ENCODE measurements around the gene HSPBP1.

HSPBP1 gene

DNA sequence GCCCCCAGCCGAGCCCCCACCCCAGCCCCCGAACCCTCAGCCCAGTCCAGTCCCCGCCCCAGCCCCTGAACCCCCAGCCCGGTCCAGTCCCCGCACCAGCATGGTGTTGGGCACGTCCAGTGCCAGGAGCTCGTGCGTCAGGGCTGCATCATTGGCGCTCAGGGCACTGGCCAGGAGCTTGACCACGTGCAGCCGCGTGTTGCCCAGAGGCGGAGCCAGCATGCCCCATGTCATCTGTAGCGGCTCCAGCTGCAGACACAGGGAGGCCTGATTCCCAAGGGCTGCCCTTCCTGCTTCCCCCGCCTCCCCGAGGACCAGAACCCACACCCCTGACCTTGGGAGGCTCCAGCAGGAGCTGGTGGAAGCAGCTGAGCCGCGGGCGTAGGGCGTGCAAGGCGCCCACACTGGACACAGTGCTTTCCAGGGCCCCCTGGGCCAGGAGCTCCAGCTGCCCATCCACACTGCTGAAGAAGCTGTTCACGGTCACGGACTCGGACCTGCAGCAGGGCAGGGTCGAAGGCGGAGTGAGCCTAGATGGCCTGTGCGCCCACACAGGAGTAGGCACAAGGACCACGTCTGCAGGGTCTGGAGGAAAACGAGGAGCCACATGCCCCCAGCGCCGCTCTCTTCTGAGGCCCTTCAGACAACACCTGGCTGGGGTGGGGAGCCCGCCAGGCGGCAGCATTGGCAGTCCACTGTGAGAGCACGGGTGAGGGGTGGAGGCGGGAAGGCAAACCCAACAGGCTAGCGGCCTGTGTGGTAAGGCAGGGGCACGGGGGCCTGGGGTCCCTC lies 38.6 kb downstream of the HSPBP1 start:
- no peak for DNase-seq (ENCODE audit: low read depth in 1 of 2, low spot score in 1 of 2)
- H3K4me3 ChIP-seq (replicated peaks; ENCODE audit: insufficient read depth, low read length) = no peak overlapping the region
- no peaks in the 10 kb centered on the region for H3K27me3 ChIP-seq (ENCODE audit: insufficient read depth, poor library complexity, severe bottlenecking)
- TF ChIP-seq, protein P1, sequence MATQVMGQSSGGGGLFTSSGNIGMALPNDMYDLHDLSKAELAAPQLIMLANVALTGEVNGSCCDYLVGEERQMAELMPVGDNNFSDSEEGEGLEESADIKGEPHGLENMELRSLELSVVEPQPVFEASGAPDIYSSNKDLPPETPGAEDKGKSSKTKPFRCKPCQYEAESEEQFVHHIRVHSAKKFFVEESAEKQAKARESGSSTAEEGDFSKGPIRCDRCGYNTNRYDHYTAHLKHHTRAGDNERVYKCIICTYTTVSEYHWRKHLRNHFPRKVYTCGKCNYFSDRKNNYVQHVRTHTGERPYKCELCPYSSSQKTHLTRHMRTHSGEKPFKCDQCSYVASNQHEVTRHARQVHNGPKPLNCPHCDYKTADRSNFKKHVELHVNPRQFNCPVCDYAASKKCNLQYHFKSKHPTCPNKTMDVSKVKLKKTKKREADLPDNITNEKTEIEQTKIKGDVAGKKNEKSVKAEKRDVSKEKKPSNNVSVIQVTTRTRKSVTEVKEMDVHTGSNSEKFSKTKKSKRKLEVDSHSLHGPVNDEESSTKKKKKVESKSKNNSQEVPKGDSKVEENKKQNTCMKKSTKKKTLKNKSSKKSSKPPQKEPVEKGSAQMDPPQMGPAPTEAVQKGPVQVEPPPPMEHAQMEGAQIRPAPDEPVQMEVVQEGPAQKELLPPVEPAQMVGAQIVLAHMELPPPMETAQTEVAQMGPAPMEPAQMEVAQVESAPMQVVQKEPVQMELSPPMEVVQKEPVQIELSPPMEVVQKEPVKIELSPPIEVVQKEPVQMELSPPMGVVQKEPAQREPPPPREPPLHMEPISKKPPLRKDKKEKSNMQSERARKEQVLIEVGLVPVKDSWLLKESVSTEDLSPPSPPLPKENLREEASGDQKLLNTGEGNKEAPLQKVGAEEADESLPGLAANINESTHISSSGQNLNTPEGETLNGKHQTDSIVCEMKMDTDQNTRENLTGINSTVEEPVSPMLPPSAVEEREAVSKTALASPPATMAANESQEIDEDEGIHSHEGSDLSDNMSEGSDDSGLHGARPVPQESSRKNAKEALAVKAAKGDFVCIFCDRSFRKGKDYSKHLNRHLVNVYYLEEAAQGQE (IDR thresholded peaks at IDR 0.05; ENCODE audit: insufficient replicate concordance, low read depth) = no peak
- TF ChIP-seq, protein P2, sequence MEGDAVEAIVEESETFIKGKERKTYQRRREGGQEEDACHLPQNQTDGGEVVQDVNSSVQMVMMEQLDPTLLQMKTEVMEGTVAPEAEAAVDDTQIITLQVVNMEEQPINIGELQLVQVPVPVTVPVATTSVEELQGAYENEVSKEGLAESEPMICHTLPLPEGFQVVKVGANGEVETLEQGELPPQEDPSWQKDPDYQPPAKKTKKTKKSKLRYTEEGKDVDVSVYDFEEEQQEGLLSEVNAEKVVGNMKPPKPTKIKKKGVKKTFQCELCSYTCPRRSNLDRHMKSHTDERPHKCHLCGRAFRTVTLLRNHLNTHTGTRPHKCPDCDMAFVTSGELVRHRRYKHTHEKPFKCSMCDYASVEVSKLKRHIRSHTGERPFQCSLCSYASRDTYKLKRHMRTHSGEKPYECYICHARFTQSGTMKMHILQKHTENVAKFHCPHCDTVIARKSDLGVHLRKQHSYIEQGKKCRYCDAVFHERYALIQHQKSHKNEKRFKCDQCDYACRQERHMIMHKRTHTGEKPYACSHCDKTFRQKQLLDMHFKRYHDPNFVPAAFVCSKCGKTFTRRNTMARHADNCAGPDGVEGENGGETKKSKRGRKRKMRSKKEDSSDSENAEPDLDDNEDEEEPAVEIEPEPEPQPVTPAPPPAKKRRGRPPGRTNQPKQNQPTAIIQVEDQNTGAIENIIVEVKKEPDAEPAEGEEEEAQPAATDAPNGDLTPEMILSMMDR (IDR thresholded peaks at IDR 0.05; ENCODE audit: insufficient read depth, low read length) = no peak
- TF ChIP-seq SPI1 (IDR thresholded peaks at IDR 0.05; ENCODE audit: borderline replicate concordance, low read depth) (no peak), GABPA (IDR thresholded peaks at IDR 0.05; ENCODE audit: low read depth) (no peak), POLR2AphosphoS5 (IDR thresholded peaks at IDR 0.05; ENCODE audit: low read depth) (no peak)
- H3K27ac ChIP-seq (replicated peaks) = no peak overlapping the region

DNA sequence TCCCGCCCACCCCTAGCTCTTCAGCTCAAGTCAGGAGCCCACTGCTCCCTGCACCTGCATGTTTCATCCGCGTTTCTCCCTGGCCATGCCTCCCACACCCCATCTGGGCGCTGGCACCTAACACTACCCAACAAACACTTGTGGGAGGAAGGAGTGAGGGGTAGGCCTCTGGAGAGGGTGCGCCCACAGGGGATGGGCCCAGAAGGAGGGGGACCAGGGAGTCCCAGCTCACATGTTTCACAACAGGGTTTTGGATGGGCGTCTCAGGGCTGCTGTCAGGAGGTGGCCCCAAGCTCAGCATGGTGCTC lies 39.2 kb downstream of the HSPBP1 start:
- H3K27me3 ChIP-seq (ENCODE audit: insufficient read depth, poor library complexity, severe bottlenecking) = no peaks in the 10 kb centered on the region
- no peak for DNase-seq (ENCODE audit: low read depth in 1 of 2, low spot score in 1 of 2)
- no peak overlapping the region for H3K27ac ChIP-seq (replicated peaks)
- H3K4me3 ChIP-seq (replicated peaks; ENCODE audit: insufficient read depth, low read length) = no peak overlapping the region
- TF ChIP-seq SPI1 (IDR thresholded peaks at IDR 0.05; ENCODE audit: borderline replicate concordance, low read depth) (no peak), GABPA (IDR thresholded peaks at IDR 0.05; ENCODE audit: low read depth) (no peak), POLR2AphosphoS5 (IDR thresholded peaks at IDR 0.05; ENCODE audit: low read depth) (no peak)
- TF ChIP-seq, protein P2 (IDR thresholded peaks at IDR 0.05; ENCODE audit: insufficient read depth, low read length) = no peak
- TF ChIP-seq, protein P1 (IDR thresholded peaks at IDR 0.05; ENCODE audit: insufficient replicate concordance, low read depth) = no peak

DNA sequence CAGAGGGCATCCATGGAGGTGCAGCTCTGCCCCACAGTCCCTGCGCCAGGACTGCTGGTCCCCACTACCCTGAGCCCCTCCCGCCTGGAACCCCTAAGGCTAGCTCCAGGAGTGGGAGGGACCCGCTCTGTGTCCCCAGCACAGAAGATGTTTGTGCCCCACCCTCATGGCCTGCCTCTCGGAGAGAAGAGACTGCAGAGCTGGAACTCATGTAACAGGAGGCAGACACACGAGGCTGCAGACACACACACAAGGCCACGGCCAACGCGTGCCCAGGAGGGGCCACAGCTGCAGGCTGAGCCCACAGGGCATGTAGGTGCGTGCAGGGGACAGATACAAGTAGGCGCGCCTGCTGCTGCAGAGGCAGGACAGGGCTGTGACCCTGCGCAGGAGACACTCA lies 40.9 kb downstream of the HSPBP1 start:
- H3K27ac ChIP-seq (replicated peaks) = no peak overlapping the region

More for the DNA sequence above, 40.9 kb downstream of the HSPBP1 start:
- no peak overlapping the region for H3K4me3 ChIP-seq (replicated peaks; ENCODE audit: insufficient read depth, low read length)
- no peaks in the 10 kb centered on the region for H3K27me3 ChIP-seq (ENCODE audit: insufficient read depth, poor library complexity, severe bottlenecking)
- no peak for DNase-seq (ENCODE audit: low read depth in 1 of 2, low spot score in 1 of 2)
- TF ChIP-seq SPI1 (IDR thresholded peaks at IDR 0.05; ENCODE audit: borderline replicate concordance, low read depth) (no peak), POLR2AphosphoS5 (IDR thresholded peaks at IDR 0.05; ENCODE audit: low read depth) (no peak), GABPA (IDR thresholded peaks at IDR 0.05; ENCODE audit: low read depth) (no peak)
- TF ChIP-seq, protein P2 (IDR thresholded peaks at IDR 0.05; ENCODE audit: insufficient read depth, low read length) = no peak
- TF ChIP-seq, protein P1 (IDR thresholded peaks at IDR 0.05; ENCODE audit: insufficient replicate concordance, low read depth) = no peak

All from HL-60 (cell line).